Measurements from ENCODE around the gene ANKRD11.

ANKRD11 gene

GRCh38 chr16:89490439-89491237, at the start of gene ANKRD11:
Gene ANKRD11 (minus strand): TSS chr16:89490561. CDS start chr16:89317019, 173,542 bp downstream.
- FAIRE-seq, result no peak

GRCh38 chr16:89538286-89538685, 47.9 kb upstream of the ANKRD11 start:
- no peak for FAIRE-seq

GRCh38 chr16:89537549-89537925, 47.2 kb upstream of the ANKRD11 start:
- no peak for FAIRE-seq

GRCh38 chr16:89536886-89537548, 46.7 kb upstream of the ANKRD11 start:
- no peak for FAIRE-seq

GRCh38 chr16:89536371-89536770, 46.0 kb upstream of the ANKRD11 start:
- FAIRE-seq, result no peak

- FAIRE-seq, result no peak
These were observed 43.9 kb upstream of the ANKRD11 start for GRCh38 chr16:89534252-89534756.

GRCh38 chr16:89531821-89532526, 41.6 kb upstream of the ANKRD11 start:
- no peak for FAIRE-seq

GRCh38 chr16:89530401-89531381, 40.3 kb upstream of the ANKRD11 start:
- no peak for FAIRE-seq

- FAIRE-seq, result no peak
These were observed 38.7 kb upstream of the ANKRD11 start for GRCh38 chr16:89529097-89529496.

GRCh38 chr16:89525146-89525913, 35.0 kb upstream of the ANKRD11 start:
- FAIRE-seq, result no peak

GRCh38 chr16:89523680-89524344, 33.5 kb upstream of the ANKRD11 start:
- no peak for FAIRE-seq

GRCh38 chr16:89522287-89522686, 31.9 kb upstream of the ANKRD11 start:
- FAIRE-seq, result no peak

GRCh38 chr16:89519881-89520280, 29.5 kb upstream of the ANKRD11 start:
- FAIRE-seq, result no peak

- no peak for FAIRE-seq
These were observed 26.8 kb upstream of the ANKRD11 start for GRCh38 chr16:89517128-89517527.

GRCh38 chr16:89512453-89512852, 22.1 kb upstream of the ANKRD11 start:
- FAIRE-seq, result no peak

GRCh38 chr16:89511374-89511773, 21.0 kb upstream of the ANKRD11 start:
- FAIRE-seq, result no peak

GRCh38 chr16:89510526-89510925, 20.2 kb upstream of the ANKRD11 start:
- no peak for FAIRE-seq

- no peak for FAIRE-seq
These were observed 17.7 kb upstream of the ANKRD11 start, which contains the start of gene SPG7 for GRCh38 chr16:89507834-89508590. Gene SPG7 (plus strand): TSS chr16:89508403. CDS start chr16:89508418, 15 bp downstream.

- FAIRE-seq, result no peak
These were observed 17.0 kb upstream of the ANKRD11 start for GRCh38 chr16:89507214-89507833.
